IMR-90 (cell line): ENCODE results near the gene NAA38. TPM values are rescaled to one million over a fixed set of nuclear protein-coding genes. Genes with fewer than 3 reads are reported as not detected.
"Not testable (repeated sequence)": the region's sequence is repeated elsewhere in the genome, so short reads cannot be mapped to it uniquely, and the experiment has no call there.

Experiments
- ATAC-seq: fragments of 200-7000 bp; cut with Tn5 transposase; 2 replicates; pipeline ENCODE4 v1.9.1; 2020; ENCODE audit warnings: low read depth, mild to moderate bottlenecking, moderate library complexity
- BruUV-seq: library from RNA; stranded (reverse); fragments of 400-500 nt; replicated peaks from 2 replicates; lab custom pipeline; 2021; lab: Mats Ljungman, UMichigan
- CTCF ChIA-PET: fragments of 300-600 bp; formaldehyde crosslinking; extraction: SDS; loops from one replicate; lab custom pipeline; 2021; ENCODE audit warnings: antibody characterized with exemption; lab: Yijun Ruan, JAX
- POLR2A ChIA-PET: fragments of 300-600 bp; sonication (Branson Sonifier 250); formaldehyde crosslinking; loops from one replicate; lab custom pipeline; 2022; ENCODE audit warnings: antibody characterized with exemption; ENCODE audit not compliant: unreplicated experiment; lab: Charles Lee
- DNase-seq: peaks from one replicate; pipeline ENCODE4 v3.0.0; 2013
- H2AFZ ChIP-seq: replicated peaks from 2 replicates; pipeline ENCODE3; 2013; ENCODE audit warnings: low read length, mild to moderate bottlenecking; ENCODE audit not compliant: poor library complexity
- H2AK5ac ChIP-seq: 2 replicates; pipeline ENCODE4 v1.6.1; 2013; ENCODE audit warnings: low read depth, low read length, inconsistent platforms
- H2AK9ac ChIP-seq: replicated peaks from 2 replicates; pipeline ENCODE3; 2013; ENCODE audit warnings: mild to moderate bottlenecking, low read depth, low read length, moderate library complexity; ENCODE audit not compliant: poor library complexity
- H2BK120ac ChIP-seq: 2 replicates; pipeline ENCODE4 v1.6.1; 2013; ENCODE audit warnings: low read depth, low read length, inconsistent platforms
- H2BK15ac ChIP-seq: 3 replicates; pipeline ENCODE4 v1.6.1; 2013; ENCODE audit warnings: low read depth, low read length, inconsistent platforms
- H2BK20ac ChIP-seq: 2 replicates; pipeline ENCODE4 v1.6.1; 2013; ENCODE audit warnings: low read depth, mild to moderate bottlenecking, inconsistent platforms, low read length, moderate library complexity
- H2BK5ac ChIP-seq: 2 replicates; pipeline ENCODE4 v1.6.1; 2013; ENCODE audit warnings: mild to moderate bottlenecking, low read depth, low read length, inconsistent platforms; ENCODE audit not compliant: poor library complexity, severe bottlenecking
- H3K14ac ChIP-seq: replicated peaks from 2 replicates; pipeline ENCODE4 v1.6.1; 2013; ENCODE audit warnings: low read depth, low read length, inconsistent platforms
- H3K18ac ChIP-seq: 2 replicates; pipeline ENCODE4 v1.6.1; 2013; ENCODE audit warnings: low read depth, low read length, control low read depth
- H3K23ac ChIP-seq: 2 replicates; pipeline ENCODE4 v1.6.1; 2013; ENCODE audit warnings: low read depth, low read length, inconsistent platforms
- H3K27ac ChIP-seq: 2 replicates; pipeline ENCODE4 v1.5.1; 2013; ENCODE audit warnings: mild to moderate bottlenecking, control low read depth, low read length; ENCODE audit not compliant: insufficient read depth
- H3K27me3 ChIP-seq: 2 replicates; pipeline ENCODE4 v1.6.1; 2013; ENCODE audit warnings: low read length; ENCODE audit not compliant: control insufficient read depth, insufficient read depth
- H3K36me3 ChIP-seq: 2 replicates; pipeline ENCODE4 v1.6.1; 2013; ENCODE audit warnings: low read length, mixed read lengths; ENCODE audit not compliant: control insufficient read depth, insufficient read depth
- H3K4ac ChIP-seq: 2 replicates; pipeline ENCODE4 v1.6.1; 2013; ENCODE audit warnings: low read depth, low read length, inconsistent platforms
- H3K4me1 ChIP-seq: 2 replicates; pipeline ENCODE4 v1.6.1; 2013; ENCODE audit warnings: low read length, mixed read lengths; ENCODE audit not compliant: control insufficient read depth, insufficient read depth
- H3K4me2 ChIP-seq: 2 replicates; pipeline ENCODE4 v1.6.1; 2013; ENCODE audit warnings: low read depth, mild to moderate bottlenecking, control low read depth, low read length, moderate library complexity
- H3K4me3 ChIP-seq: 2 replicates; pipeline ENCODE4 v1.5.1; 2013; ENCODE audit warnings: low read depth, mild to moderate bottlenecking, control low read depth, low read length, moderate library complexity; ENCODE audit not compliant: insufficient read depth
- H3K56ac ChIP-seq: 2 replicates; pipeline ENCODE4 v1.6.1; 2013; ENCODE audit warnings: low read length, inconsistent platforms; ENCODE audit not compliant: insufficient read depth; ENCODE audit errors: extremely low read depth
- H3K79me1 ChIP-seq, 2 experiments: 2 replicates each; pipeline ENCODE4 v1.6.1; 2013; ENCODE audit warnings: low read length in 2 of 2, inconsistent platforms in 1 of 2, low read depth in 1 of 2
- H3K9ac ChIP-seq: 2 replicates; pipeline ENCODE4 v1.6.1; 2013; ENCODE audit warnings: low read depth, low read length, control low read depth
- H3K9me1 ChIP-seq: 2 replicates; pipeline ENCODE4 v1.6.1; 2013; ENCODE audit warnings: low read length, inconsistent platforms; ENCODE audit not compliant: insufficient read depth
- H3K9me3 ChIP-seq: 2 replicates; pipeline ENCODE4 v1.6.1; 2013; ENCODE audit warnings: low read length; ENCODE audit not compliant: control insufficient read depth, insufficient read depth
- H4K20me1 ChIP-seq: 2 replicates; pipeline ENCODE4 v1.6.1; 2013; ENCODE audit warnings: low read length, inconsistent platforms; ENCODE audit not compliant: insufficient read depth
- H4K5ac ChIP-seq: 2 replicates; pipeline ENCODE4 v1.6.1; 2013; ENCODE audit warnings: mild to moderate bottlenecking, low read depth, low read length, control low read depth
- H4K8ac ChIP-seq, 2 experiments: 2 replicates each; pipeline ENCODE4 v1.6.1; 2013; ENCODE audit warnings: low read depth in 2 of 2, low read length in 2 of 2, control low read depth in 1 of 2, inconsistent platforms in 1 of 2
- H4K91ac ChIP-seq: 2 replicates; pipeline ENCODE4 v1.6.1; 2013; ENCODE audit warnings: low read depth, low read length, inconsistent platforms; ENCODE audit not compliant: insufficient read depth
- WGBS, 2 experiments: methylation state at CpG; one replicate each; pipeline versions ENCODE4 v1.1.5 to v1.1.7; 2013; ENCODE audit warnings: missing lambda C conversion rate in 2 of 2; ENCODE audit not compliant: insufficient read length in 1 of 2; ENCODE audit errors: extremely low coverage in 2 of 2; 5-methylcytosine and 5-hydroxymethylcytosine counted together
- dilution Hi-C: fragments of 300-500 bp; cut with HindIII; formaldehyde crosslinking; loops from one replicate; pipeline ENCODE4 v1.14.3; 2018; ENCODE audit warnings: low sequenced_read_pairs; ENCODE audit not compliant: unreplicated experiment
- in situ Hi-C: fragments of 300-500 bp; cut with MboI; formaldehyde crosslinking; loops from 3 replicates; pipeline ENCODE4 v1.14.3; 2019; ENCODE audit warnings: low sequenced_read_pairs, inconsistent platforms, mixed read lengths
- intact Hi-C: fragments of 100-400 bp; cut with micrococcal nuclease; formaldehyde crosslinking; loops from 2 replicates; pipeline ENCODE4 v1.10.0; 2022
- polyA plus RNA-seq, 3 experiments: library from polyadenylated mRNA; depleted of rRNA; stranded (reverse); fragments of >200 nt; gene quantifications; 2 replicates each; pipeline ENCODE4 v1.2.3, GENCODE V29; 2012; ENCODE audit warnings: low replicate concordance in 1 of 3
- total RNA-seq: library from RNA; depleted of rRNA; stranded (reverse); fragments of >200 nt; gene quantifications from 2 replicates; pipeline ENCODE4 v1.2.3, GENCODE V29; 2012

NAA38 gene
- total and polyA plus RNA-seq, 2 of the 4 experiments (the other 2 are of a cell fraction), result 40.7 to 76.8 TPM

DNA sequence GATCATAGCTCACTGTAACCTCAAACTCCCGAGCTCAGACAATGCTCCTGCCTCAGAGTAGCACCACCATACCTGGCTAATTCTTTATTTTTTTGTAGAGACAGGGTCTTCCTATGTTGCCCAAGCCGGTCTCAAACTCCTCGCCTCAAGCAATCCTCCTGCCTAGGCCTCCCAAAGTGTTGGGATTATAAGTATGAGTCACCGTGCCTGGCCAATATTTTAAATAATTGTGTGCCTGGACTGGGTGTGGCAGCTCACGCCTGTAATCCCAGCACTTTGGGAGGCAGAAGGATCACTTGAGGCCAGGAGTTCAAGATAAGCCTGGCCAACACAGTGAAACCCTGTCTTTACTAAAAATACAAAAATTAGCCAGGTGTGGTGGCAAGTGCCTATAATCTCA, 7.0 kb upstream of the NAA38 start:
- H4K91ac ChIP-seq, H2AK5ac ChIP-seq, POLR2A ChIA-PET, BruUV-seq, H3K23ac ChIP-seq, H3K4me1 ChIP-seq, H3K4ac ChIP-seq, H2BK5ac ChIP-seq, H3K27me3 ChIP-seq, H3K27ac ChIP-seq, ATAC-seq, H3K9me1 ChIP-seq, H4K8ac ChIP-seq, H2BK20ac ChIP-seq, H3K4me3 ChIP-seq, H3K56ac ChIP-seq, H2BK15ac ChIP-seq, H3K9ac ChIP-seq, H4K20me1 ChIP-seq, dilution Hi-C loops, H2AFZ ChIP-seq, H3K14ac ChIP-seq, H3K4me2 ChIP-seq, DNase-seq, H3K18ac ChIP-seq, H2AK9ac ChIP-seq, H4K5ac ChIP-seq, H2BK120ac ChIP-seq, H3K9me3 ChIP-seq: not testable (repeated sequence)
- intact Hi-C loops (loop anchor here (1.0 kb wide), 1 partner anchor 124 kb away; no protein-coding TSS in a partner anchor), in situ Hi-C loops (loop anchor here (5.0 kb wide), 1 partner anchor 33 kb away; no protein-coding TSS in a partner anchor)
- CTCF ChIA-PET, result interaction anchor here (0.6 to 1.0 kb wide), 2 partner anchors 21 to 126 kb away, joined by 3 read pairs; no protein-coding TSS in a partner anchor
- H3K36me3 ChIP-seq, result peaks cover 14% of the 10 kb centered on the region
- peaks cover 12 to 35% of the 10 kb centered on the region in 2 experiments; a peak in 3 of 4 replicates for H3K79me1 ChIP-seq
- WGBS, 2 experiments, result no CpG with 5 or more reads among the region's 5 CpGs
